Head of caudate nucleus (tissue), 42 donors: ENCODE results near the gene MRPS23.
A peak's percentile ranks its signal among the peaks of the same experiment; 100 is the strongest.
"Not testable (repeated sequence)": the region's sequence is repeated elsewhere in the genome, so short reads cannot be mapped to it uniquely, and the experiment has no call there.

Experiments used
- DNase-seq, 42 donors: peaks; one replicate each; pipeline versions ENCODE4 v3.0.0 to v3.0.0-alpha.2; 2020 to 2021; ENCODE audit warnings: mixed read lengths in 7 of 42
- intact Hi-C: fragments of 100-400 bp; cut with DNase I; formaldehyde crosslinking; loops from one replicate; pipeline ENCODE4 v1.15.0; 2022

The MRPS23 gene

GRCh38 chr17:57852092-57852954, 2.5 kb upstream of the MRPS23 start:
- no peak for DNase-seq
- intact Hi-C loops: loop anchor here (5.0 kb wide), 2 partner anchors 50 to 155 kb away; partner anchors contain the start of gene SRSF1

DNA sequence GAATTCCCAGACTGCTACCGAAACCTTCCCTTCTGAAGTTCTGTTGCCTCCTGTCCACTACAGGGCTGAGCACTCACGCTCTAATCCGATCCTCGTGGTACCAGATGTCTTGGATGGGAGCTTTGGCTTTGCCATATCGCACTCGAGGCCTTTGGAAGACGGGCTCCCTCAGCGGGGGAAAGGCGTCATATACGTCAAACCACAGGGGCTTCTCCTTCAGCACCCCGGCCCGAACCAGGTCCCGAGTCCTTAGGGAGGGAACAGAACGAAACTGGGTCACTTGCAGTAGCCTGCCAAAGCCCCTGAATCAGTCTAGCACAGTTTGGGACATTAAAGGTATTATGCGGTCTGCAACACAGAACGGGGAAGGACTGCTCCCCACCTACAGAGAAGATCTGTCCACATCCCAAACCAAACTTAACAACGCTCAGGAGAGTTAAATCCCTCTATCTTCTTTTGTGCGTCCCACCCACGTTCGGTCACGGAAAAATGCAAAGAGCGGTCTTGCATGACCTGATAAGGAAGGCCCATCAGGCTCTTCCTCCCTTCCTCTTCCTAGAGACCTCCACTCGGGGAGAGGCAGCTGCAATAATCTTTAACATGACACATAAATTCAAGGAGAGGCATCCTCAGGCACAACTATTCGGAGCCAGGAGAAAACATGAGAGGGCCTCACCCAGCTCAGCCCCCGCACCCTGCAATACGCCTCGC, 526 bp downstream of the MRPS23 start:
- no peak for DNase-seq
- intact Hi-C loops: no loop called here

DNA sequence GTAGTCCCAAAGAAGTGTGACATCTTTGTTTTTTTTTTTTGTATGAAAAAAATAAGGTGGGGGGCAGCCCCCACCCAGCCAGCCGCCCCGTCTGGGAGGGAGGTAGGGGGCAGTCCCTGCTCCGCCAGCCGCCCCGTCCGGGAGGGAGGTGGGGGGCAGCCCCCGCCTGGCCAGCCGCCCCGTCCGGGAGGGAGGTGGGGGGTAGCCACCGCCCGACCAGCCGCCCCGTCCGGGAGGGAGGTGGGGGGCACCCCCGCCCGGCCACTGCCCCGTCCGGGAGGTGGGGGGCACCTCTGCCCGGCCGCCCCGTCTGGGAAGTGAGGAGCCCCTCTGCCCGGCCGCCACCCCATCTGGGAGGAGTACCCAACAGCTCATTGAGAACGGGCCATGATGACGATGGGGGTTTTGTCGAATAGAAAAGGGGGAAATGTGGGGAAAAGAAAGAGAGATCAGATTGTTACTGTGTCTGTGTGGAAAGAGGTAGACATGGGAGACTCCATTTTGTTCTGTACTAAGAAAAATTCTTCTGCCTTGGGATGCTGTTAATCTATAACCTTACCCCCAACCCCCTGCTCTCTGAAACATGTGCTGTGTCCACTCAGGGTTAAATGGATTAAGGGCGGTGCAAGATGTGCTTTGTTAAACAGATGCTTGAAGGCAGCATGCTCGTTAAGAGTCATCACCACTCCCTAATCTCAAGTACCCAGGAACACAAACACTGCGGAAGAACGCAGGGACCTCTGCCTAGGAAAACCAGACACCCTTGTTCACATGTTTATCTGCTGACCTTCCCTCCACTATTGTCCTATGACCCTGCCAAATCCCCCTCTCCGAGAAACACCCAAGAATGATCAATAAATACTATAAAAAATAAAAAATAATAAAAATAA, 3.5 kb downstream of the MRPS23 start:
- DNase-seq, intact Hi-C loops: not testable (repeated sequence)

GRCh38 chr17:57842280-57842679, 7.6 kb downstream of the MRPS23 start:
- no peak for DNase-seq
- intact Hi-C loops: no loop called here

DNA sequence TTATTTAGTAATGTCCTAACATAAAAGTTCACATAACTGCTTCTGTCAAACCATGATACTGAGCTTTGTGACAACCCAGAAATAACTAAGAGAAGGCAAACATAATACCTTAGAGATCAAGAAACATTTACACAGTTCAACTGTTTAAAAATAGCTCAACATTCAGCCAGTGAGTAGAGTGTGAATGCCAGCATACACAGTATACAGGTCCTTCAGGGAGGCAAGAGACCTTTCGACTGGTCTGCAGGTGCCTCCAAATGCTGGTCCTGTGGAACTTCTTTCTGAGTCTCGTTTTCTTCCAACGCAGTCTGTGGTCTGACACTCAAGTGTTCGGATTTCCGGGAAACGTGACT, 10.3 kb downstream of the MRPS23 start:
- no peak for DNase-seq
- intact Hi-C loops: no loop called here

- intact Hi-C loops: no loop called here
- no peak for DNase-seq
Observed at GRCh38 chr17:57838857-57839570, 10.8 kb downstream of the MRPS23 start.

- no peak for DNase-seq
- intact Hi-C loops: no loop called here
Observed at GRCh38 chr17:57838453-57838852, 11.4 kb downstream of the MRPS23 start.

DNA sequence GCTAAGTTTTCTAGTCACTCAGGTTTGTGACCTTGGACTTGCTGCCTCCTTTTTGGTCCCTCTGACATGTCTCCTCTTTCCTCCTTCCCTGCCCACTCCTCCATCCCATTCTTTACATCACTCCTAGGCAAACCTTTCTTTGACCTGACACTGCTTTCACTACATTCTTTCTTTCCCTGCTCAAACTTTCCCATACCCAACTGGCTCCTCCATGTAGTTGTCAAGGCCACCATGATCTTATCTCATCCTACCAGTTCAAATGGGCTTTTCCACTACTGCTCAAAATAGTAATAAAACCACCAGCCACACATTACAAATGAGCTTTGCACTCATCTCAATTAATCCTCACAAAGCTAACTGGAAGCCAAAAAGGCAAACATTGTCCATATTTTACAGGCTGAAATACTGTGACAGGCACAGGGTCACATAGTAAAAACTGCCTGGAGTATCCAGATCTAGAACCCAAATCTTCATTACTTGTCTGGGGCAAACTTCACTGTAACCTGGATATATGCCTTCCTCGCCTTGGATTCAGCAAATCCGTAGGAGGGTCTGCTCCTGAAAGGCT, 14.4 kb downstream of the MRPS23 start:
- intact Hi-C loops: no loop called here
- DNase-seq: no peak

GRCh38 chr17:57834146-57834741, 15.6 kb downstream of the MRPS23 start:
- peak in 4 of 42 donors; percentile 14 to 67 (median 46) for DNase-seq
- intact Hi-C loops: loop anchor here (5.0 kb wide), 1 partner anchor 702 kb away; no protein-coding TSS in a partner anchor

- intact Hi-C loops: loop anchor here (5.0 kb wide), 1 partner anchor 701 kb away; no protein-coding TSS in a partner anchor
- peak in 41 of 42 donors; percentile 32 to 89 (median 70) for DNase-seq
Observed at GRCh38 chr17:57833179-57833939, 16.5 kb downstream of the MRPS23 start.

DNA sequence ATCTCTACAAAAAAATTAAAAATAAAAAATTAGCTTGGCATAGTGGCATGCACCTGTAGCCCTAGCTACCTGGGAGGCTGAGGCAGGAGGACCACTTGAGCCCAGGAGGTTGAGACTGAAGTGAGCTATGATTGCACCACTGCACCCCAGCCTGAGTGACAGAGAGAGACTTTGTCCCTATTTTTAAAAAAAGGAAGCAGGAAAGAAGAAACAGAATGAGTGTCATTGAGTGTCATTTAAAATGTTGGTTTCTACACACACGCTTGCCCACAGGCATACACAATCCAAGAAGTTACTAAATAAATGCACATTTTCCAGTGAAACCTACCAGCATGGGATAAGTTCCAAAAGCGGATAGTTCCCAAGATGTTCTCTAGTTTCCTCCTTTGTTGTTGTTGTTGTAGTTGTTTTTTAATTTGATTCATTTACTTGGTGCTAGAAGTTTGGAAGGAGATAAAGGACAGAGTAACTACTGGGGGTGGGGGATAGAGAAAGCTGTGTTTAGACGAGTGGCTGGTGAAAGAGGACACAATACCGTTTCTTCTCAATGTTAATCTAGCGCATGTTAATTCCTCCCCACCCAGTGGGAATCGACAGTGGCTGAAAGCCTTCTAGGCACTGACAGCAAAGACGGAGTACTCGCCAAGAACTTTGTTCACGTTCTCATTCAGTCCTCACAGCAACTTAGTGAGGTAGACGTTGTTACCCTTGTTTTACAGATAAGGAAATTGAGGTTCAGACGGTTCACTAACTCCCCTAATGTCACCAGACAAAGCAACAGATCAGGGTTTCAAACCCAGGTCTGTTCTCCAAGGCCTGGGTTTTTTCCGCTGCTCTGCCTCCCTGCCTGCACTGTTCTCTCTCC, 17.3 kb downstream of the MRPS23 start:
- intact Hi-C loops: loop anchor here (5.0 kb wide), 1 partner anchor 700 kb away; no protein-coding TSS in a partner anchor
- DNase-seq: no peak

DNA sequence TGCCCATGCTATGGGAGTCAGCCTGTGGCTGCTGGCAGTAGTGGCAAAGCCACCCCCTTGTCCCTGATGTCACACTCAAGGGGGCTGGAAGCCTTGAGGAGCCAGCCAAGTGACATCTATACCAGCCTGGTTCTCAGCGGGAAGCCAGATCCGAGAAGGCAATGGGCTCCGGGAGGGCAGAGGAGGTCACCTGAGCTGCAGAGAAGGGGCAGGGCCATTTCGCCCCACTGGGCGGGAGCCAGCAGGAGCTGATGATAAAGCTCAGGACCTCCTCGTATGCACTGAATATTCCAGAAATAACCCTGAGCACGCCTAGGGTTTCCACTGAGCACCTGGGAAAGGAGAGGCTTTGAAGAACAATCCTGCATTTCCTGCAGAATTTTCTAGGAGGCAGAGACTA, 19.0 kb downstream of the MRPS23 start:
- intact Hi-C loops: loop anchor here (5.0 kb wide), 1 partner anchor 699 kb away; no protein-coding TSS in a partner anchor
- DNase-seq: no peak

GRCh38 chr17:57823469-57824401, 26.1 kb downstream of the MRPS23 start:
- no peak for DNase-seq
- intact Hi-C loops: no loop called here

- intact Hi-C loops: no loop called here
- DNase-seq: no peak
Observed at GRCh38 chr17:57819867-57820266, 30.0 kb downstream of the MRPS23 start.

- no peak for DNase-seq
- intact Hi-C loops: no loop called here
Observed at GRCh38 chr17:57819285-57819684, 30.6 kb downstream of the MRPS23 start.
